ENCODE measurements around the gene PWWP2A. TPM values are rescaled to one million over a fixed set of nuclear protein-coding genes. Genes with fewer than 3 reads are reported as not detected.

PWWP2A gene
- total RNA-seq, 2 experiments from 2014 or later, result 21.0 to 24.1 TPM

DNA sequence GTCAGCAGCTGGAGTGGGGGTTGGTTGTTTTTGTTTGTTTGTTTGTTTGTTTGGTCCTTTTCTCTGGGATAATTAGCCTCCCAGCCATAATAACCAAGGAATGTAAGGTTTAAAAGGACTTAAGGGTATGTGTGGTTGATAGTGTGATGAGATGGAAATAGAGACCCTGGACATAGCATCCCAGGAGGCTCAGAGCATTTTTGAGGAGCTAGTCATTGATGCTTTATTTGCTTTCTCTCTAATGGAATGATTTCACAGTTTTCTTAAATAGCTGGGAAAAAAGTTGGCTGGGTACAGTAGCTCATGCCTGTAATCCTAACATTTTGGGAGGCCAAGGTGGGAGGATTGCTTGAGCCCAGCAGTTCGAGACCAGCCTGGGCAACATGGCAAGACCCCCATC, 65.2 kb downstream of the PWWP2A start:
- H3K27me3 Mint-ChIP-seq, result no peaks in the 10 kb centered on the region
- CTCF ChIA-PET, result no interaction called here
- H3K27ac Mint-ChIP-seq, result no peak overlapping the region

DNA sequence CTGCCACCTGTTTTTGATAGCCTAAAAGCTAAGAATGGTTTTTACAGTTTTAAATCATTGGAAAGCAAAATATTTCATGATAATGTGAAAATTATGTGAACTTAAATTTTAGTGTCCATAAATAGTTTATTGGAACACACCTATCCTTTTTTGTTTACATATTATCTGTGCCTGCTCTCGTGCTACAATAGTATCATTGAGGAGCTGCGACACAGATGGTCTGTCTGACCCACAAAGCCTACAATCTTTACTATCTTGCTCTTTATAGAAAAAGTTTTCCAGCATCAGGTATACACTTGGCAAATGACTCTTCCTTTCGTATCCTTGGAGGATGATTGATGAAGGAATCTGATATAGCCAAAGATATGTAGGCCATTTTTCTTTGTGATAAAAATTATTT, 70.2 kb downstream of the PWWP2A start:
- H3K4me3 Mint-ChIP-seq, result no peak overlapping the region
- H3K4me1 Mint-ChIP-seq, result peaks cover 3% of the 10 kb centered on the region
- CTCF ChIA-PET, result no interaction called here
- no peaks in the 10 kb centered on the region for H3K9me3 Mint-ChIP-seq (ENCODE audit: low read depth)
- DNase-seq (no peak), ATAC-seq (no peak)
- no peak overlapping the region for H3K27ac Mint-ChIP-seq
- peaks cover 37% of the 10 kb centered on the region for H3K36me3 Mint-ChIP-seq
- H3K27me3 Mint-ChIP-seq, result no peaks in the 10 kb centered on the region

More for the DNA sequence above, 65.2 kb downstream of the PWWP2A start:
- no peak overlapping the region for H3K4me3 Mint-ChIP-seq
- H3K36me3 Mint-ChIP-seq, result peaks cover 43% of the 10 kb centered on the region
- no peak for ATAC-seq
- H3K4me1 Mint-ChIP-seq, result no peaks in the 10 kb centered on the region
- DNase-seq, result no peak
- H3K9me3 Mint-ChIP-seq (ENCODE audit: low read depth), result no peaks in the 10 kb centered on the region

DNA sequence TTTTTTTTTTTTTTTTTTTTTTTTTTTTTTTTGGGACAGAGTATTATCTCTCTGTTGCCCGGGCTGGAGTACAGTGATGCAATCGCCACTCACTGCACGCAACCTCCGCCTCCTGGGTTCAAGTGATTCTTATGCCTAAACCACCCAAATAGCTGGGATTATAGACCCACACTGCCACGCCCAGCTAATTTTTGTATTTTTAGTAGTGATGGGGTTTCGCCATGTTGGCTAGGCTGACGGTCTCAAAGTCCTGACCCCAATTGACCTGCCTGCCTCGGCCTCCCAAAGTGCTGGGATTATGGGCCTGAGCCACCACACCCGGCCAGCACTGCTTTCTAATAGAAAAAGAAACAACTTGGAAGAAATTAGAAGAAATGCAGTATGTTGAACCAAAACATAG, 71.1 kb downstream of the PWWP2A start:
- ATAC-seq (no peak), DNase-seq (no peak)
- Mint-ChIP-seq H3K27ac (no peak overlapping the region), H3K36me3 (peaks cover 31% of the 10 kb centered on the region), H3K27me3 (no peaks in the 10 kb centered on the region), H3K9me3 (ENCODE audit: low read depth) (no peaks in the 10 kb centered on the region), H3K4me1 (peaks cover 3% of the 10 kb centered on the region), H3K4me3 (no peak overlapping the region)
- CTCF ChIA-PET, result no interaction called here

DNA sequence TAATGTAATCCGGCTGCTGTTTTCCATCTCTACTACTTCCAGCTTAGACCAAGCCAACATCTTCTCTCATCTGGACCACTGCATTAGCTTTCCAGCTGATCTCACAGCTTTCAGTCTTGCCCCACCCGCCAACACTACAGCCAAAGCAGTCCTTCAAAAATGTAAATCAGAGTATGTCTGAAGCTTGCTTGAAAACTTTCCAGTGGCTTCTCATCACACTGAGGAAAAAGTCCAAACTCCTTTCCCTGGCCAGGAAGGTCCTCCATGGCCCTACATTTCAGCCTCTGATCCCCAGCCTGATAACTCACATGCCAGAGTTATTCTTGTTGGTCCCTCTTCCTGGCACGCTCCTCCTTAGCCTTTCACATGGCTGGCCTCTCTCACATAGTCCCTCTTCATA, 71.8 kb downstream of the PWWP2A start:
- CTCF ChIA-PET, result no interaction called here
- Mint-ChIP-seq H3K4me3 (no peak overlapping the region), H3K27ac (no peak overlapping the region), H3K4me1 (peaks cover 3% of the 10 kb centered on the region), H3K9me3 (ENCODE audit: low read depth) (no peaks in the 10 kb centered on the region), H3K27me3 (no peaks in the 10 kb centered on the region), H3K36me3 (peaks cover 26% of the 10 kb centered on the region)
- no peak for DNase-seq
- no peak for ATAC-seq

DNA sequence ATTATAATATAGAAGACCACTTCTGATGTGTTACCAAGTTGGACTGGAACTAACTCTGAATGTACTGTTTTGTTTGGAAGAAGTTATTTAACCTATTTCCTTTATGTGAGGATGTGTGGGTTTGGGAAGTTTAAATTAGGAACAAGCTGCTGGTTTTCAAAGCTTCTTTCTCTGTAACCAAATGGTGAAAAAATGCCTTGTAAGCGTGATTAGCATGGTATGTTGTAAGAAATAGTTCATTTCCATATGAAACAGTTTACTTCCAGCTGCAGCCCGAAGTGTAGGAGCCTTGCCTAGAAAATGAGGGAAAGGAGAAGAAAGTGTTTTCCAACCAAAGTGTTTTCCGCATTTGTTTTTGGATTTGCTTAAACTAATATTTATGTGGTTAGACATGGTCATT, 74.3 kb downstream of the PWWP2A start:
- H3K4me3 Mint-ChIP-seq, result no peak overlapping the region
- peaks cover 3% of the 10 kb centered on the region for H3K4me1 Mint-ChIP-seq
- CTCF ChIA-PET, result no interaction called here
- H3K36me3 Mint-ChIP-seq, result peaks cover 21% of the 10 kb centered on the region
- DNase-seq, result no peak
- H3K27me3 Mint-ChIP-seq, result no peaks in the 10 kb centered on the region
- no peak for ATAC-seq
- H3K9me3 Mint-ChIP-seq (ENCODE audit: low read depth), result no peaks in the 10 kb centered on the region
- H3K27ac Mint-ChIP-seq, result no peak overlapping the region

DNA sequence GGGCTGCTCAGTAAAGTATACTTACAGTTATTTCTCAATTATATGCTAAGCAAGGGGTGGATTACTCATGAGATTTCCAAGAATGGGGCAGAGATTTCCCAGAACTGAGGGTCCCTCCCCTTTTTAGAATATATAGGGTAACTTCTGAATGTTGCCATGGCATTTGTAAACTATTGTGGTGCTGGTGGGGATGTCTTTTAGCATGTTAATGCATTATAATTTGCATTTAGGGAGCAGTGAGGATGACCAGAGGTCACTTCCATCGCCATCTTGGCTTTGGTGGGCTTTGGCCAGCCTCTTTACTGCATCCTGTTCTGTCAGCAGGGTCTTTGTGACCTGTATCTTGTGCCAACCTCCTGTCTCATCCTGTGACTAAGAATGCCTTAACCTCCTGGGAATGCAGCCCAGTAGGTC, 74.9 kb downstream of the PWWP2A start:
- Mint-ChIP-seq H3K27me3 (no peaks in the 10 kb centered on the region), H3K27ac (no peak overlapping the region), H3K9me3 (ENCODE audit: low read depth) (no peaks in the 10 kb centered on the region), H3K4me3 (no peak overlapping the region), H3K36me3 (peaks cover 23% of the 10 kb centered on the region), H3K4me1 (peaks cover 3% of the 10 kb centered on the region)
- CTCF ChIA-PET, result no interaction called here
- ATAC-seq (no peak), DNase-seq (no peak)

DNA sequence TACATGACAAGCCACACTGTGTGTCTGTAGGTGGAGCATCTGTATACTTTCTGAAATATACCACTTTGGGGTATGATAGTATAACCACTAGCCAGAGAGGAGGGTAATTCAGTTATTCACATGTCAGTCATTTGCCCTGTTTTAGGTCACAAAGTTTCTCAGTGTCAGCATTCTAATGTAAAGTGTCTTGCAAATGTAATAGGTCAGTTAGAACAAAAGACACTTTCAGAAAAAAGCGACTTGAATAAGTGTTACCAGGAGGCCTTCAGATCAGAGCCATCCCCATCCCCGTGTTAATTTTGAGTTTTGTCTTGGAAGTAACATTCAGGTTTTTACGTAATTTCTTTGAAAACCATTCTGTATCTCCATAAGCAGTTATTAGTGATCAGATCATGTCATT, 76.6 kb downstream of the PWWP2A start:
- ATAC-seq (no peak), DNase-seq (no peak)
- Mint-ChIP-seq H3K27ac (no peak overlapping the region), H3K9me3 (ENCODE audit: low read depth) (no peaks in the 10 kb centered on the region), H3K4me3 (no peak overlapping the region), H3K4me1 (peaks cover 3% of the 10 kb centered on the region), H3K36me3 (peaks cover 30% of the 10 kb centered on the region), H3K27me3 (no peaks in the 10 kb centered on the region)
- CTCF ChIA-PET, result no interaction called here

Other genes with a start within 250 kb of the PWWP2A start
- under 1 TPM in 1 of 2 experiments, not detected in 1; 0.49 TPM for gene ADRA1B, start 203.0 kb downstream of the PWWP2A start, total RNA-seq
- gene TTC1, start 110.3 kb downstream of the PWWP2A start, total RNA-seq, result 10 to 100 TPM; 39.3 to 54.5 TPM
- not detected for gene FABP6, start 110.1 kb upstream of the PWWP2A start, total RNA-seq
- gene CCNJL, start 193.1 kb upstream of the PWWP2A start, total RNA-seq, result under 1 TPM in 1 of 2 experiments, not detected in 1; 0.23 TPM